PC-9 (cell line): Measurements from ENCODE around the gene DCTN4. TPM values are rescaled to one million over a fixed set of nuclear protein-coding genes. Genes with fewer than 3 reads are reported as not detected.
A peak's percentile ranks its signal among the peaks of the same experiment; 100 is the strongest.
"Not testable (repeated sequence)": the region's sequence is repeated elsewhere in the genome, so short reads cannot be mapped to it uniquely, and the experiment has no call there.

Experiments
- BruUV-seq: library from RNA; stranded (reverse); fragments of 400-500 nt; replicated peaks from 2 replicates; lab custom pipeline; 2021; lab: Mats Ljungman, UMichigan
- CTCF ChIA-PET: fragments of 300-600 bp; sonication (Branson Sonifier 250); formaldehyde crosslinking; loops from one replicate; lab custom pipeline; 2022; ENCODE audit warnings: antibody characterized with exemption; lab: Charles Lee
- POLR2A ChIA-PET: fragments of 300-600 bp; sonication (Branson Sonifier 250); formaldehyde crosslinking; loops from one replicate; lab custom pipeline; 2022; ENCODE audit warnings: antibody characterized with exemption; ENCODE audit not compliant: unreplicated experiment; lab: Charles Lee
- DNase-seq, 2 experiments: peaks; one replicate each; pipeline versions ENCODE4 v3.0.0 to v3.0.0-alpha.2; 2015 to 2022; ENCODE audit warnings: mixed read lengths in 1 of 2
- H2AFZ ChIP-seq: fragments of 200-600 bp; sonication (generic); 2 replicates; pipeline ENCODE4 v1.8.1; 2017; ENCODE audit warnings: antibody characterized with exemption
- H3F3A ChIP-seq: fragments of 200-600 bp; sonication (generic); 2 replicates; pipeline ENCODE4 v1.8.1; 2017; ENCODE audit warnings: antibody characterized with exemption, mild to moderate bottlenecking, low read depth; ENCODE audit not compliant: insufficient read depth
- H3K27ac ChIP-seq: fragments of 200-600 bp; sonication (generic); 2 replicates; pipeline ENCODE4 v1.6.1; 2016; ENCODE audit warnings: mixed run types
- H3K27me3 ChIP-seq: fragments of 200-600 bp; sonication (generic); 2 replicates; pipeline ENCODE4 v1.6.1; 2016; ENCODE audit warnings: low read depth, mixed run types; ENCODE audit not compliant: insufficient read depth
- H3K36me3 ChIP-seq: fragments of 200-600 bp; sonication (generic); 2 replicates; pipeline ENCODE4 v1.6.1; 2016; ENCODE audit warnings: low read depth, mixed run types
- H3K4me1 ChIP-seq: fragments of 200-600 bp; sonication (generic); replicated peaks from 2 replicates; pipeline ENCODE4 v1.6.1; 2016; ENCODE audit warnings: mixed run types; ENCODE audit not compliant: insufficient read depth
- H3K4me2 ChIP-seq: fragments of 200-600 bp; sonication (generic); 2 replicates; pipeline ENCODE4 v1.6.1; 2017; ENCODE audit warnings: mixed run types
- H3K4me3 ChIP-seq: fragments of 200-600 bp; sonication (generic); 2 replicates; pipeline ENCODE4 v1.6.1; 2016; ENCODE audit warnings: mixed run types
- H3K79me2 ChIP-seq: fragments of 200-600 bp; sonication (generic); 2 replicates; pipeline ENCODE4 v1.6.1; 2017; ENCODE audit warnings: low read depth, mixed run types
- H3K9me2 ChIP-seq: fragments of 200-600 bp; sonication (generic); 2 replicates; pipeline ENCODE4 v1.8.1; 2017; ENCODE audit warnings: mild to moderate bottlenecking; ENCODE audit not compliant: insufficient read depth
- H3K9me3 ChIP-seq: fragments of 200-600 bp; sonication (generic); 2 replicates; pipeline ENCODE4 v1.8.1; 2016; ENCODE audit warnings: low read depth; ENCODE audit not compliant: insufficient read depth
- H4K20me1 ChIP-seq: fragments of 200-600 bp; sonication (generic); 2 replicates; pipeline ENCODE4 v1.8.1; 2017; ENCODE audit not compliant: insufficient read depth
- EZH2 ChIP-seq: fragments of 200-600 bp; sonication (generic); IDR thresholded peaks from 2 replicates; pipeline ENCODE4 v1.8.0; 2017; ENCODE audit warnings: antibody characterized with exemption, low read depth
- intact Hi-C: fragments of 100-400 bp; cut with micrococcal nuclease; formaldehyde crosslinking; loops from one replicate; pipeline ENCODE4 v1.10.0; 2022; ENCODE audit not compliant: unreplicated experiment
- total RNA-seq: library from RNA; stranded (reverse); gene quantifications from 2 replicates; pipeline ENCODE4 v1.2.3, GENCODE V29; 2021
- TF ChIP-seq, protein P1 (sequence below): fragments of 200-600 bp; sonication (generic); conservative IDR thresholded peaks from 2 replicates; pipeline ENCODE4 v1.6.1; 2017; ENCODE audit warnings: mixed run types, antibody characterized with exemption, mild to moderate bottlenecking, moderate library complexity

The DCTN4 gene
- total RNA-seq, 1 experiment from 2014 or later, result 49.1 TPM

DNA sequence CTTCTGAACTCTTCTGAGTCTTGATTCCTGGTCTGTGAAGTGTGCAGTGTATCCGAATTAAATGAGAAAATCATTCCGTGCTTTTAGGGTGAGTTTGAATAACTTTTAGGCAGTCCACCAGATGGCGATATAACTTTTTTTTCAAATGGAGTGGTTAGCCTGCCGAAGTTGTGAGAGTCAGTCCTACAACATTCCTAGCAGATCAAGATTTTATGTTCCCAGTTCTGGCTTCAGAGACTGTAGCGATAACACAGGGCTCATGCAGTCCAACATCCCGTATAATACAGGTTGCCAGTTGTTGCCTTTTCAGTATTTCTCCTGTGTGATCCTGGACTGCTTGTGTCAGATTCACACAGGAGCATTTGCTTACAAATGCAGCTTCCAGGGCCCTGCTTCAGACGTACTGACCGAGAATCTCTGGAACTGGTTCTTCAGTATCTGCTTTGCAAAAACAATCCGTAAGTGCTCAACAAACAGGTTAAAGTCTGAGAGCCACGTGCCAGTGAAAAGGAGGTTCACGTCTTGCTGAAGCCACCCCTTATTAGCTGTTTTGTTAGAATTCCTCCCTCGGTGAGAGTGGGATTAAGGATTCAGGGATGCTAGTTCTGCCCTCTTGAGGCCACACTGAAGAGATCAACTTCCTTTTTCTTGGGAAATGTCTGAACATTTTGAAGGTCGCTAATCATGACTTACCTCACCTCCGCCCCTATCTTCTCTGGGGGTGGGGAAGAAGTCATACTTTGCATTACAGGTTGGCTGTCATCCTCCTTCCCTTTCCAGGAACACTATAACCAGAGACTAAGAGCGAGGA lies 42.5 kb upstream of the DCTN4 start:
- TF ChIP-seq EZH2, result no peak
- TF ChIP-seq, protein P1, sequence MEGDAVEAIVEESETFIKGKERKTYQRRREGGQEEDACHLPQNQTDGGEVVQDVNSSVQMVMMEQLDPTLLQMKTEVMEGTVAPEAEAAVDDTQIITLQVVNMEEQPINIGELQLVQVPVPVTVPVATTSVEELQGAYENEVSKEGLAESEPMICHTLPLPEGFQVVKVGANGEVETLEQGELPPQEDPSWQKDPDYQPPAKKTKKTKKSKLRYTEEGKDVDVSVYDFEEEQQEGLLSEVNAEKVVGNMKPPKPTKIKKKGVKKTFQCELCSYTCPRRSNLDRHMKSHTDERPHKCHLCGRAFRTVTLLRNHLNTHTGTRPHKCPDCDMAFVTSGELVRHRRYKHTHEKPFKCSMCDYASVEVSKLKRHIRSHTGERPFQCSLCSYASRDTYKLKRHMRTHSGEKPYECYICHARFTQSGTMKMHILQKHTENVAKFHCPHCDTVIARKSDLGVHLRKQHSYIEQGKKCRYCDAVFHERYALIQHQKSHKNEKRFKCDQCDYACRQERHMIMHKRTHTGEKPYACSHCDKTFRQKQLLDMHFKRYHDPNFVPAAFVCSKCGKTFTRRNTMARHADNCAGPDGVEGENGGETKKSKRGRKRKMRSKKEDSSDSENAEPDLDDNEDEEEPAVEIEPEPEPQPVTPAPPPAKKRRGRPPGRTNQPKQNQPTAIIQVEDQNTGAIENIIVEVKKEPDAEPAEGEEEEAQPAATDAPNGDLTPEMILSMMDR, result peak; percentile 73
- H3F3A ChIP-seq, result no peaks in the 10 kb centered on the region
- peak overlapping the region; percentile 69 for H3K4me2 ChIP-seq
- no TSS peak for BruUV-seq
- no peaks in the 10 kb centered on the region for H4K20me1 ChIP-seq
- intact Hi-C loops, result loop anchor here (1.0 to 10.0 kb wide), 9 partner anchors 46 to 721 kb away; no protein-coding TSS in a partner anchor
- H3K9me3 ChIP-seq, result no peaks in the 10 kb centered on the region
- H3K4me3 ChIP-seq, result peak overlapping the region; percentile 7; the same call in 1 of the 2 replicates
- peak overlapping the region; percentile 67 for H2AFZ ChIP-seq
- no peaks in the 10 kb centered on the region for H3K9me2 ChIP-seq
- POLR2A ChIA-PET, result no interaction called here
- H3K36me3 ChIP-seq, result no peaks in the 10 kb centered on the region
- H3K27ac ChIP-seq, result no peak overlapping the region
- H3K79me2 ChIP-seq, result no peaks in the 10 kb centered on the region
- CTCF ChIA-PET, result interaction anchor here (0.6 to 1.6 kb wide), 5 partner anchors 10 to 343 kb away, joined by 3 to 16 read pairs (median 3); no protein-coding TSS in a partner anchor
- peak; percentile 43 to 44 for DNase-seq
- H3K27me3 ChIP-seq, result peaks cover 5% of the 10 kb centered on the region; the same call in 1 of the 2 replicates
- no peaks in the 10 kb centered on the region for H3K4me1 ChIP-seq

DNA sequence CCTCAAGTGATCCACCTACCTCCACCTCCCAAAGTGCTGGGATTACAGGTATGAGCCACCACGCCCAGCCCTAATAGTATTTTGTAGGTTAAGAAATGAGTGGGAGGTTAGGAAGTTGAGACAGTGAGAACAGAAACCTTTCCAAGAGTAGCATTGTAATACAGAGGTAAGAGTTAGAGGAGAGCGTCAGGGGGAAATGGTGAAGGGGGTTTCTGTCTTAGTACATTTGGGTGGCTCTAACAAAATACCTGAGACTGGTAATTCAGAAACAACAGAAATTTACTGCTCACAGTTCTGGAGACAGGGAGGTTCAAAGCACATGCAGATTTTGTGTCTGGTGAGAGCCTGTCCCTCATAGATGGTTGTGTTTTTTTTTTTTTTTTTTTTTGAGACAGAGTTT lies 38.6 kb upstream of the DCTN4 start:
- H3F3A ChIP-seq, result no peaks in the 10 kb centered on the region
- no peak overlapping the region for H3K27ac ChIP-seq
- H4K20me1 ChIP-seq, result no peaks in the 10 kb centered on the region
- no peak overlapping the region for H3K4me2 ChIP-seq
- H3K79me2 ChIP-seq, result no peaks in the 10 kb centered on the region
- intact Hi-C loops, result no loop called here
- CTCF ChIA-PET, result no interaction called here
- H3K4me1 ChIP-seq, result no peaks in the 10 kb centered on the region
- H3K9me2 ChIP-seq, result no peaks in the 10 kb centered on the region
- H3K36me3 ChIP-seq, result no peaks in the 10 kb centered on the region
- no TSS peak for BruUV-seq
- no peaks in the 10 kb centered on the region for H3K27me3 ChIP-seq
- no peak overlapping the region for H3K4me3 ChIP-seq
- POLR2A ChIA-PET, result no interaction called here
- no peak overlapping the region for H2AFZ ChIP-seq
- no peak for DNase-seq
- no peak for TF ChIP-seq EZH2
- TF ChIP-seq, protein P1, result no peak
- no peaks in the 10 kb centered on the region for H3K9me3 ChIP-seq

DNA sequence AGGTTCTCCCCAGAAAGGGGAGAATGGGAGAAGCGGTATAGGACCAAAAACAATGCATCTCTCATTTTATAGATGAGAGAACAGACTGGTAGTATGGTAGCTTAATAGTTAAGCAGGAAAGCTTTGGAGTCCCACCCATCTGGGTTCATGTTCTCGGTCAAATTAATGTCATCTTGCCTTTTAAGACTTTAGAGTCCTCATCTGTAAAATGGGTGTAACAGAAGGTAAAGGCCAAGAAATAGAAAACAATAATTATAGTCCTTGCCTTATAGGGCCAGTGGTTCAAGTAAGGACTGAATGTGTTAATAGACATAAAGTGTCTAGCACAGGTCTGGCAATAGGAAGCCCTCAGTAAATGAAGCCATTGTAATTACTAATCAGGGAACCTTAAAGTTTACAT lies 36.1 kb upstream of the DCTN4 start:
- H3K27me3 ChIP-seq, result no peaks in the 10 kb centered on the region
- ChIA-PET CTCF (no interaction called here), POLR2A (no interaction called here)
- TF ChIP-seq EZH2, result no peak
- TF ChIP-seq, protein P1, result no peak
- H2AFZ ChIP-seq, result no peak overlapping the region
- no peaks in the 10 kb centered on the region for H3K79me2 ChIP-seq
- H3K4me3 ChIP-seq, result no peak overlapping the region
- no peaks in the 10 kb centered on the region for H3K9me2 ChIP-seq
- H3K4me1 ChIP-seq, result peaks cover 8% of the 10 kb centered on the region
- no TSS peak for BruUV-seq
- no peaks in the 10 kb centered on the region for H3K36me3 ChIP-seq
- no peaks in the 10 kb centered on the region for H3K9me3 ChIP-seq
- H3F3A ChIP-seq, result peaks cover 3% of the 10 kb centered on the region; the same call in 1 of the 2 replicates
- no peak for DNase-seq
- intact Hi-C loops, result no loop called here
- no peak overlapping the region for H3K4me2 ChIP-seq
- H4K20me1 ChIP-seq, result no peaks in the 10 kb centered on the region
- H3K27ac ChIP-seq, result no peak overlapping the region

DNA sequence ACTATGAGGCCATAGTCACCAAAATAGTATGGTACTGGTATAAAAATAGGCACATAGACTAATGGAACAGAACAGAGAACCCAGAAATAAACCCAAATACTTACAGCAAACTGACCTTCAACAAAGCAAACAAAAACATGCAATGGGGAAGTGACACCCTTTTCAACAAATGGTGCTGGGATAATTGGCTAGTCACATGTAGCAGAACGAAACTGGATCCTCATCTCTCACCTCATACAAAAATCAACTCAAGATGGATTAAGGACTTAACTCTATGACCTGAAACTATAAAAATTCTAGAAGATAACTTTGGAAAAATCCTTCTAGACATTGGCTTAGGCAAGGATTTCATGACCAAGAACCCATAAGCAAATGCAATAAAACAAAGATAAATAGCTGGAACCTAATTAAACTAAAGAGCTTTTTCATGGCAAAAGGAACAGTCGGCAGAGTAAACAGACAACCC lies 34.6 kb upstream of the DCTN4 start:
- intact Hi-C loops, H3K27me3 ChIP-seq, H3K9me2 ChIP-seq, CTCF ChIA-PET, BruUV-seq, H3K9me3 ChIP-seq, DNase-seq, H2AFZ ChIP-seq, H4K20me1 ChIP-seq, H3K4me2 ChIP-seq, H3K4me3 ChIP-seq, H3K27ac ChIP-seq, H3K79me2 ChIP-seq, H3F3A ChIP-seq, H3K36me3 ChIP-seq, POLR2A ChIA-PET: not testable (repeated sequence)
- peaks cover 12% of the 10 kb centered on the region for H3K4me1 ChIP-seq
